22Rv1 (cell line): Measurements from ENCODE around the gene ALDH18A1.

Experiments
- CTCF ChIP-seq: fragments of 450-650 bp; IDR thresholded peaks from 2 replicates; pipeline ENCODE4 v1.5.1; 2017; ENCODE audit warnings: mild to moderate bottlenecking
- ZFX ChIP-seq: fragments of 450-650 bp; IDR thresholded peaks from 2 replicates; pipeline ENCODE4 v1.6.1; 2017; ENCODE audit warnings: antibody characterized with exemption, borderline replicate concordance

DNA sequence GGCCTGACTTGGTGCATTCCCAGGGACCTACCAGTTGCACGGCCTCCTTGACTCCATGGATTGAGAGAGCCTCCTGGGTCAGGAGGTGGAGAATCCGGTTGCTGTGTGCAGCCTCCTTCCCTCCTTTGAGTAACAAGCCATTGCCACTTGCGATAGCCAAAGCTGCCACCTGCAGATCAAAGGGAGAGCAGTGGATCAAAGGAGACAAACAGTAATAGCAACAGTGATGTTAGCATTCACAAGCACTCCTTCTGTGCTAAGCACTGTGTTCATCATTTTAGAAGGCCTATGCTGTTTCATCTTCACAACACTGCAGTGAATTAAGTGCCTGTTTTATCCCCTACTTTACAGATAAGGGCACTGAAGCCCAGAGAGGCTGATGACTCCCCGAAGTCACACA is 40.1 kb downstream of the ALDH18A1 start:
- TF ChIP-seq CTCF (no peak), ZFX (no peak)
